HG03135 (cell line): ENCODE measurements around the gene CYCS.
"Not testable (repeated sequence)": the region's sequence is repeated elsewhere in the genome, so short reads cannot be mapped to it uniquely, and the experiment has no call there.

Source experiments
- ATAC-seq: cut with Tn5 transposase; IDR thresholded peaks from one replicate; pipeline ENCODE4 v1.9.1; 2021; ENCODE audit warnings: mild to moderate bottlenecking, moderate library complexity; ENCODE audit not compliant: unreplicated experiment

CYCS gene

GRCh38 chr7:25125137-25125946, at the start of gene CYCS:
Gene CYCS (minus strand): TSS chr7:25125260. CDS start chr7:25124119, 1,141 bp downstream.
- peak; percentile 92 for ATAC-seq

GRCh38 chr7:25173184-25173583, 48.1 kb upstream of the CYCS start:
- no peak for ATAC-seq

GRCh38 chr7:25171516-25171915, 46.5 kb upstream of the CYCS start:
- ATAC-seq, result no peak

- no peak for ATAC-seq
These were observed 46.0 kb upstream of the CYCS start for GRCh38 chr7:25171071-25171470.

GRCh38 chr7:25169683-25170082, 44.6 kb upstream of the CYCS start:
- ATAC-seq, result no peak

- ATAC-seq, result no peak
These were observed 43.1 kb upstream of the CYCS start for GRCh38 chr7:25168145-25168544.

GRCh38 chr7:25167262-25167843, 42.3 kb upstream of the CYCS start:
- ATAC-seq, result no peak

- not testable (repeated sequence) for ATAC-seq
These were observed 35.0 kb upstream of the CYCS start for GRCh38 chr7:25159983-25160596.

- no peak for ATAC-seq
These were observed 33.9 kb upstream of the CYCS start for GRCh38 chr7:25158966-25159365.

GRCh38 chr7:25151773-25152172, 26.7 kb upstream of the CYCS start:
- no peak for ATAC-seq

- no peak for ATAC-seq
These were observed 24.8 kb upstream of the CYCS start for GRCh38 chr7:25149836-25150235.

- no peak for ATAC-seq
These were observed 23.9 kb upstream of the CYCS start for GRCh38 chr7:25148772-25149575.

- no peak for ATAC-seq
These were observed 18.7 kb upstream of the CYCS start for GRCh38 chr7:25143763-25144162.

- ATAC-seq, result no peak
These were observed 14.5 kb upstream of the CYCS start for GRCh38 chr7:25139536-25139935.

GRCh38 chr7:25134358-25135010, 9.4 kb upstream of the CYCS start:
- ATAC-seq, result no peak

GRCh38 chr7:25132430-25132829, 7.4 kb upstream of the CYCS start:
- no peak for ATAC-seq

GRCh38 chr7:25126751-25127150, 1.7 kb upstream of the CYCS start:
- no peak for ATAC-seq

GRCh38 chr7:25124465-25125136, 459 bp downstream of the CYCS start:
- no peak for ATAC-seq

- no peak for ATAC-seq
These were observed 2.7 kb downstream of the CYCS start for GRCh38 chr7:25122373-25122772.

- no peak for ATAC-seq
These were observed 3.5 kb downstream of the CYCS start for GRCh38 chr7:25121599-25121998.
